ENCODE data around the gene CPEB4.
A peak's percentile ranks its signal among the peaks of the same experiment; 100 is the strongest.

Gene CPEB4

DNA sequence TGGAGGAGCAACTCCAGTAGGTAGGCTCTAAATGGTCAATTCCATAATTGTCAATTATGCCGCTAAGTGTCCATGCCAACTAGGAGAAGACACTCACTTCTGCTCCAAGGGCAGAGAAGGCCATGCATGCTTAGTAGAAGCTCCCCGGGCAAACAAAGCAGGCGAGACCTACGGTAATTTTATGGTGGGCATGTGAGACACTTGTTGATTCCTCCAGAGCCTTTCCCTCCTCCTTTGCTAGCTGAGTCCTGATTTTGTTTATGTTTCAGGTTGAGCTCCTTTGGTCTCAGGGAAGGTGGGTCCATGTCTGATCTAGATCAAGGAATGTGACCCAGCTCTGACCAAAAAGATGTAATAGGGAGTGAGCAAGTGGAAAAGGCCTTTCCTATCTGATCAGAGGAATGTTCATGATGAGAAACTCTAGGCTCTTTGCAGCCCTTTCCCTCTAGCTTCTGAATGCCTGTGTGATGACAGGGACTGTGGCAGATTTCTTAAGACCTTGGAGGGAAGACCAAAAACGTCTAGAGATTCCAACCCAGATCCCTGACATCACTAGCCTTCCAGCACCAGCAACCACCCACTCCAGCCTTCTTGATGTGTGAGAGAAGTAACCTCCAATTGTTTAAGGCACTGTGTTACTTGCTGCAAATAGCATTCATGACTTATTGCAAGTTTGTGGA, 7.7 kb upstream of the CPEB4 start:
- DNase-seq (ENCODE audit: extremely low read depth, insufficient read length): no peak
- no peak overlapping the region for H3K4me3 ChIP-seq (replicated peaks; ENCODE audit: low read depth, low read length)
- no peaks in the 10 kb centered on the region for H3K36me3 ChIP-seq (ENCODE audit: control insufficient read depth, insufficient read depth, low read length)
- no peaks in the 10 kb centered on the region for H3K27me3 ChIP-seq (replicated peaks; ENCODE audit: control insufficient read depth, insufficient read depth, low read length)
- no peak for TF ChIP-seq CTCF (IDR thresholded peaks at IDR 0.05; ENCODE audit: insufficient read depth, low read length, poor library complexity, severe bottlenecking)

DNA sequence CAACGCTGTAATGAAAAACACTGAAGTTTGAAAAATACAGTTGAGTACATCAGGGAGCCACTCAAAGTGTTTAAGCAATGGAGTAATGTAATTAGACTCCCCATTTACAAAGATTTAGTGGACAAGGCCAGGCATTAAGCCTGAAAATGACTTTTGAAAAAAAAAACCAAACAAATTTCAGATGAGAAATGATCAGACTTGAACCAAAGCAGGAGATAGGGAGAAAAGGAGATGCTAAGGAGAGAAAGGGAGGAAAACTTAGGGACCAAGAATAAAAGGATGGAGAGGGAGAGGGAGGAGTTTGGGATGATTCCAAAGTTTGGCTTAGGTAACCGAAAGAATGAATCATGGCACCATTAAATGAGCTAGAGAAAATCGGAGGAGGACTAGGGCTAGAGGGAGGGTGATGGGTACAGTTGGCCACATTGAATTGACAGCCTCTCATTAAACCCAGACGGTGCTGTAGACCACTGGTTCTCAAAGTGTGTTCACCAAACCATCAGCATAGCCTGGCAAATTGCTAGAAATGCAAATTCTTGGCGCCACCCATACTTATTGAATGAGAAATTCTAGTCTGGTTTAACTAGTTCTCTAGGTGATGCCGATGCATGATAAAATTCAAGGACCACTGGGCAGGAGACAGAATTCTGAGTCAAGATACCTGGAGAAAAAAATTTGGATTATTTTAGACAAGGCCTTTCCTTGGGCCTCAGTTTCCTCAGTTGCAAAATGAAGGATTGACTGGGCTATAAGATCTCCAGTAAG, 6.2 kb upstream of the CPEB4 start:
- DNase-seq (ENCODE audit: extremely low read depth, insufficient read length): no peak
- TF ChIP-seq CTCF (IDR thresholded peaks at IDR 0.05; ENCODE audit: insufficient read depth, low read length, poor library complexity, severe bottlenecking): no peak
- no peaks in the 10 kb centered on the region for H3K36me3 ChIP-seq (ENCODE audit: control insufficient read depth, insufficient read depth, low read length)
- H3K4me3 ChIP-seq (replicated peaks; ENCODE audit: low read depth, low read length): no peak overlapping the region
- H3K27me3 ChIP-seq (replicated peaks; ENCODE audit: control insufficient read depth, insufficient read depth, low read length): no peaks in the 10 kb centered on the region

DNA sequence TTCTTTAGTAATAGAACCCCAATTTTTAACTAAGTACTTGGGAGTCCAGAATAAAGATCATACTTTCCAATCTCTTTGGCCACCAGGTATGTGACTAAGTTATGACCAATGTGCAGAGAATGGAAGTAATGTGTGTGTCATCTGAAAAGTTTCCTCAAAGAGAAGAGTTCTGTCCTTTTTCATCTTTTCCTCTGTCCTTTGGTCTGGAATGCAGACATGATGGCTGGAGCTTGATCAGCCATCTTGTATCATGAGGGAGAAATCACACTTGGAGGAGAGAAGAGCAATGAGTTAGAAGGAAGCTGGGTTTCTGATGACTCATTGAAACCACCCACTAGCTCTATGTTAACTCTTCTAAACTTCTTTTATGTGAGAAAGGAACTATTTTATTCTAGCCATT, 5.5 kb upstream of the CPEB4 start:
- Histone ChIP-seq H3K27me3 (replicated peaks; ENCODE audit: control insufficient read depth, insufficient read depth, low read length) (no peaks in the 10 kb centered on the region), H3K36me3 (ENCODE audit: control insufficient read depth, insufficient read depth, low read length) (no peaks in the 10 kb centered on the region), H3K4me3 (replicated peaks; ENCODE audit: low read depth, low read length) (no peak overlapping the region)
- TF ChIP-seq CTCF (IDR thresholded peaks at IDR 0.05; ENCODE audit: insufficient read depth, low read length, poor library complexity, severe bottlenecking): no peak
- DNase-seq (ENCODE audit: extremely low read depth, insufficient read length): no peak

DNA sequence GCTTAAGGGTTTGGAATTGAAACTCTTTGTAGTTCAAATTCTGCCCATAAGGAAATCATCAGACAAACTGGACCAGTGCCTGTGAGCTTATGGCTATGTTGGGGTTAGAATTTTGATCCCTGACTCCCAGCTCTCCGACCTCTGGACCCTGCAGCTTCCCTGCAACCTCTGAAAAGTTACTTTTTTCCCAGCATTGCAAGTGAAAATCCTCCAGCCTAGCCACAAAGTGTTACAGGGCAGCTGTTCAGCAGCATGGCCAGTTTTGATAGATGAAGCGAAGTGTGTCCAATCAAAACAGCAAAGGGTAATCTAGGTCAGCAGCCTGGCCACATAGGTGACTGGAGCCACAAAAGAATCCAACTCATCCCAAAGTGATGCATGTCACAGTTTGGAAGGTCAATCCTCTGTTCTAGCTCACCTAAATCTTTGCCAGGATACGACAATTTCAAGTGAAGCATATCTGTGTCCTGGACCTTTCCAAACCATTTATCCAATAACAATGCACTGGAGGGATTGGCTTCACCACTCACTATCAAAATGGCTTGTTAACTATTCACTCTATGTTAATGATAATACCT, 4.7 kb upstream of the CPEB4 start:
- Histone ChIP-seq H3K36me3 (ENCODE audit: control insufficient read depth, insufficient read depth, low read length) (no peaks in the 10 kb centered on the region), H3K4me3 (replicated peaks; ENCODE audit: low read depth, low read length) (no peak overlapping the region), H3K27me3 (replicated peaks; ENCODE audit: control insufficient read depth, insufficient read depth, low read length) (no peaks in the 10 kb centered on the region)
- no peak for DNase-seq (ENCODE audit: extremely low read depth, insufficient read length)
- TF ChIP-seq CTCF (IDR thresholded peaks at IDR 0.05; ENCODE audit: insufficient read depth, low read length, poor library complexity, severe bottlenecking): no peak

- peak; percentile 61 for DNase-seq (ENCODE audit: extremely low read depth, insufficient read length)
These were observed 3.6 kb upstream of the CPEB4 start for GRCh38 chr5:173884402-173885053.

More at GRCh38 chr5:173884402-173885053, 3.6 kb upstream of the CPEB4 start:
- Histone ChIP-seq H3K27me3 (replicated peaks; ENCODE audit: control insufficient read depth, insufficient read depth, low read length) (no peaks in the 10 kb centered on the region), H3K36me3 (ENCODE audit: control insufficient read depth, insufficient read depth, low read length) (no peaks in the 10 kb centered on the region), H3K4me3 (replicated peaks; ENCODE audit: low read depth, low read length) (no peak overlapping the region)
- TF ChIP-seq CTCF (IDR thresholded peaks at IDR 0.05; ENCODE audit: insufficient read depth, low read length, poor library complexity, severe bottlenecking): no peak
